Measurements from ENCODE around the gene NME7.

DNA sequence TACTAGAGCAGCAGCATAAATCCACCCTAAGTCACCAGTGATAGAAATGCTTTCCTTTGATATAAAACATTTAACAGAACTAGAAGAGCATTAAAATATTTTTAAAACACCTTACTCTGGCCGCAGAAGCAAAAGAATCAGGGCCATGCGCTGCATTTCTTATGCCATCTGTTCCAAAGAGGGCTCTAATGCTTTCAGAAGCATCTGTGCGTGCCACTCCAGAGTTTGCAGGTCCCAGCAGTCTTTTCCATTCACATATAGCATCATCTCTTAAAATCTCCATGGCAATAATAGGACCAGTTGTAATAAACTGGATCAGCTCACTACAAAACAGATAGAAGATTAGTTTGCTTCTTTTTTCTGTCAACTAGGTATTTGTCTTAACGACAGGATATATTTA, 69.2 kb downstream of the NME7 start:
- TF ChIP-seq, protein P1, sequence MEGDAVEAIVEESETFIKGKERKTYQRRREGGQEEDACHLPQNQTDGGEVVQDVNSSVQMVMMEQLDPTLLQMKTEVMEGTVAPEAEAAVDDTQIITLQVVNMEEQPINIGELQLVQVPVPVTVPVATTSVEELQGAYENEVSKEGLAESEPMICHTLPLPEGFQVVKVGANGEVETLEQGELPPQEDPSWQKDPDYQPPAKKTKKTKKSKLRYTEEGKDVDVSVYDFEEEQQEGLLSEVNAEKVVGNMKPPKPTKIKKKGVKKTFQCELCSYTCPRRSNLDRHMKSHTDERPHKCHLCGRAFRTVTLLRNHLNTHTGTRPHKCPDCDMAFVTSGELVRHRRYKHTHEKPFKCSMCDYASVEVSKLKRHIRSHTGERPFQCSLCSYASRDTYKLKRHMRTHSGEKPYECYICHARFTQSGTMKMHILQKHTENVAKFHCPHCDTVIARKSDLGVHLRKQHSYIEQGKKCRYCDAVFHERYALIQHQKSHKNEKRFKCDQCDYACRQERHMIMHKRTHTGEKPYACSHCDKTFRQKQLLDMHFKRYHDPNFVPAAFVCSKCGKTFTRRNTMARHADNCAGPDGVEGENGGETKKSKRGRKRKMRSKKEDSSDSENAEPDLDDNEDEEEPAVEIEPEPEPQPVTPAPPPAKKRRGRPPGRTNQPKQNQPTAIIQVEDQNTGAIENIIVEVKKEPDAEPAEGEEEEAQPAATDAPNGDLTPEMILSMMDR (IDR thresholded peaks at IDR 0.05), result no peak
- no peak for TF ChIP-seq POLR2A (IDR thresholded peaks at IDR 0.05)
- TF ChIP-seq POLR2AphosphoS5 (IDR thresholded peaks at IDR 0.05; ENCODE audit: insufficient read depth in 1 of 2, low read depth in 1 of 2), result no peak

All from vagina (tissue), 2 donors.